ENCODE measurements around the gene TMOD1.

GRCh38 chr9:97511655-97512427 is 10.4 kb downstream of the TMOD1 start:
- TF ChIP-seq CTCF (IDR thresholded peaks at IDR 0.05) = no peak
- no peak for TF ChIP-seq ZFX (IDR thresholded peaks at IDR 0.05; ENCODE audit: borderline replicate concordance)

All from 22Rv1 (cell line).